LNCaP clone FGC (cell line): ENCODE results near the gene ADRB2.

Source experiments
- DNase-seq: peaks from one replicate; pipeline ENCODE4 v3.0.0-alpha.2; 2011; ENCODE audit warnings: low read depth
- H3K4me3 ChIP-seq: 2 replicates; pipeline ENCODE4 v1.5.1; 2011; ENCODE audit warnings: mild to moderate bottlenecking, low read depth, low read length, control low read depth
- CTCF ChIP-seq: IDR thresholded peaks from 2 replicates; pipeline ENCODE4 v1.5.1; 2012; ENCODE audit warnings: mild to moderate bottlenecking; ENCODE audit not compliant: control insufficient read depth, insufficient read depth; ENCODE audit errors: extremely low read depth

ADRB2 gene

GRCh38 chr5:148826053-148826738 lies at the start of gene ADRB2:
Gene ADRB2 (plus strand): TSS chr5:148826611. CDS start chr5:148826832, 221 bp downstream.
- H3K4me3 ChIP-seq: peak within 1 kb of the TSS; percentile 89
- TF ChIP-seq CTCF: 0 out of 2 replicates have a peak, but pooled peaks have one; percentile 24

GRCh38 chr5:148776780-148777179 lies 49.6 kb upstream of the ADRB2 start:
- no peak overlapping the region for H3K4me3 ChIP-seq
- TF ChIP-seq CTCF: no peak
- no peak for DNase-seq

More at GRCh38 chr5:148826053-148826738, at the start of gene ADRB2:
- peak; percentile 92 for DNase-seq

GRCh38 chr5:148778882-148779281 lies 47.5 kb upstream of the ADRB2 start:
- H3K4me3 ChIP-seq: no peak overlapping the region
- no peak for DNase-seq
- TF ChIP-seq CTCF: no peak

GRCh38 chr5:148780711-148781110 lies 45.7 kb upstream of the ADRB2 start:
- H3K4me3 ChIP-seq: no peak overlapping the region
- no peak for DNase-seq
- TF ChIP-seq CTCF: no peak

- no peak for DNase-seq
- H3K4me3 ChIP-seq: no peak overlapping the region
- TF ChIP-seq CTCF: no peak
Measured at GRCh38 chr5:148781766-148782165, 44.6 kb upstream of the ADRB2 start.

GRCh38 chr5:148785223-148785622 lies 41.2 kb upstream of the ADRB2 start:
- TF ChIP-seq CTCF: no peak
- no peak overlapping the region for H3K4me3 ChIP-seq
- DNase-seq: no peak

- no peak for TF ChIP-seq CTCF
- no peak for DNase-seq
- H3K4me3 ChIP-seq: no peak overlapping the region
Measured at GRCh38 chr5:148786456-148786855, 40.0 kb upstream of the ADRB2 start.
